K562 (cell line): ENCODE measurements around the gene SLC26A1. TPM values are rescaled to one million over a fixed set of nuclear protein-coding genes. Genes with fewer than 3 reads are reported as not detected.
A peak's percentile ranks its signal among the peaks of the same experiment; 100 is the strongest.

Experiments
- ATF1 ChIP-seq, 2 experiments: fragments of 450-650 bp in 1 of 2; IDR thresholded peaks; 2 replicates each; pipeline ENCODE4 v1.6.1; 2016; ENCODE audit warnings: missing compliant biosample characterization in 1 of 2, missing genetic modification characterization in 1 of 2
- CBX1 ChIP-seq: sonication (generic); IDR thresholded peaks from 2 replicates; pipeline ENCODE4 v1.6.1; 2016; ENCODE audit warnings: antibody characterized with exemption, low read depth, mild to moderate bottlenecking
- CHD2 ChIP-seq: IDR thresholded peaks from 2 replicates; pipeline ENCODE4 v1.6.1; 2011; ENCODE audit warnings: low read depth, low read length
- CREM ChIP-seq: IDR thresholded peaks from 2 replicates; pipeline ENCODE4 v1.6.1; 2014; ENCODE audit warnings: antibody characterized with exemption, low read depth
- DMBX1 ChIP-seq: fragments of 250-450 bp; sonication (Bioruptor Pico); IDR thresholded peaks from 2 replicates; pipeline ENCODE4 v1.8.0; 2022; ENCODE audit warnings: inconsistent platforms, mild to moderate bottlenecking, moderate library complexity, borderline replicate concordance
- KAT2B ChIP-seq: IDR thresholded peaks from one replicate; pipeline ENCODE4 v1.6.1; 2012; ENCODE audit warnings: low read depth, mild to moderate bottlenecking, control low read depth, inconsistent platforms, low read length, moderate library complexity
- NCOA1 ChIP-seq: fragments of 450-650 bp; IDR thresholded peaks from 2 replicates; pipeline ENCODE4 v1.6.1; 2016; ENCODE audit warnings: low read depth
- PKNOX1 ChIP-seq: fragments of 450-650 bp; IDR thresholded peaks from 2 replicates; pipeline ENCODE4 v1.6.1; 2016
- REST ChIP-seq, 2 experiments: fragments of 450-650 bp; formaldehyde crosslinking in 1 of 2; IDR thresholded peaks; 2 replicates each; pipeline versions ENCODE4 v1.4.0 to v1.6.1; 2014 to 2020; ENCODE audit warnings: mild to moderate bottlenecking in 2 of 2, borderline replicate concordance in 1 of 2, low read depth in 1 of 2
- TFAP4 ChIP-seq: sonication (generic); formaldehyde crosslinking; IDR thresholded peaks from 2 replicates; pipeline ENCODE4 v1.8.0; 2022; ENCODE audit warnings: missing genetic modification reagents, mild to moderate bottlenecking, moderate library complexity, borderline replicate concordance
- ZBTB34 ChIP-seq: fragments of 250-450 bp; sonication (Bioruptor Pico); IDR thresholded peaks from 2 replicates; pipeline ENCODE4 v1.8.0; 2021; ENCODE audit warnings: mild to moderate bottlenecking, moderate library complexity
- ZFP1 ChIP-seq: fragments of 450-650 bp; formaldehyde crosslinking; IDR thresholded peaks from 2 replicates; pipeline ENCODE4 v1.4.0; 2020; ENCODE audit warnings: mild to moderate bottlenecking, mixed read lengths
- ZNF274 ChIP-seq: IDR thresholded peaks from 2 replicates; pipeline ENCODE4 v1.6.1; 2011; ENCODE audit warnings: low read depth, mild to moderate bottlenecking, low read length, moderate library complexity, borderline replicate concordance
- ZNF764 ChIP-seq: fragments of 250-450 bp; sonication (Bioruptor Pico); IDR thresholded peaks from 2 replicates; pipeline ENCODE4 v1.4.0; 2020; ENCODE audit warnings: low read depth, mild to moderate bottlenecking, moderate library complexity
- polyA plus RNA-seq, 8 experiments: library from polyadenylated mRNA; depleted of rRNA in 4 of 8; stranded (reverse) in 5 of 8; unstranded in 3 of 8; fragments of >200 nt; fragmentation: Nextera tagmentation in 2 of 8; fragmentation: Illumina TruSeq in 1 of 8; extraction: Ambion mirVana in 2 of 8; extraction: Trizol in 1 of 8; gene quantifications; 2 replicates each; pipeline versions ENCODE4 v1.2.1 to v1.2.3, GENCODE V29; 2011 to 2014; ENCODE audit warnings: inconsistent platforms in 1 of 8, missing spikeins in 1 of 8
- total RNA-seq, 7 experiments: library from RNA; depleted of rRNA in 6 of 7; stranded (reverse); fragments of >200 nt in 6 of 7; fragmentation: Illumina TruSeq in 2 of 7; extraction: Trizol in 2 of 7; gene quantifications; 2 replicates each; pipeline versions ENCODE4 v1.2.1 to v1.2.3, GENCODE V29; 2011 to 2021; ENCODE audit warnings: low replicate concordance in 1 of 7

Gene SLC26A1
- total and polyA plus RNA-seq, 9 of the 15 experiments (the other 6 are each of a cell fraction or from before 2014, with no cell fraction given): 0.11 to 4.2 (median 0.95) TPM

GRCh38 chr4:996030-996996 is 3.1 kb upstream of the SLC26A1 start (continued):
- TF ChIP-seq REST (IDR thresholded peaks at IDR 0.05; ENCODE audit: borderline replicate concordance) (no peak; the same call in 1 of the 2 replicates), REST (CRISPR knock-in tag; IDR thresholded peaks at IDR 0.05; ENCODE audit: low read depth) (0 out of 2 replicates have a peak, but pooled peaks have one; percentile 29), TFAP4 (CRISPR knock-in tag) (peak; percentile 97), ZNF274 (no peak), DMBX1 (CRISPR knock-in tag) (no peak), CBX1 (peak; percentile 43), PKNOX1 (no peak), ZNF764 (CRISPR knock-in tag) (no peak), KAT2B (no peak), CREM (peak; percentile 67; the same call in 1 of the 2 replicates), ZFP1 (CRISPR knock-in tag) (no peak), CHD2 (0 out of 2 replicates have a peak, but pooled peaks have one; percentile 30), ZBTB34 (CRISPR knock-in tag) (no peak), ATF1 (CRISPR knock-in tag; IDR thresholded peaks at IDR 0.05) (no peak), ATF1 (tag; IDR thresholded peaks at IDR 0.05) (peak; percentile 23; the same call in 1 of the 2 replicates), NCOA1 (peak; percentile 12; the same call in 1 of the 2 replicates)
